AG09319 (cell line): ENCODE results near the gene CFAP91.

ENCODE experiments used
- DNase-seq: peaks from one replicate; pipeline ENCODE4 v3.0.0-alpha.2; 2010; ENCODE audit warnings: low read depth; ENCODE audit errors: extremely low read depth
- CTCF ChIP-seq: IDR thresholded peaks from 2 replicates; pipeline ENCODE4 v1.5.1; 2011; ENCODE audit warnings: low read depth, mild to moderate bottlenecking, inconsistent platforms, low read length, moderate library complexity

Gene CFAP91

GRCh38 chr3:119681279-119681678 lies 21.5 kb upstream of the CFAP91 start:
- peak; percentile 51 for TF ChIP-seq CTCF
- no peak for DNase-seq

- DNase-seq, result no peak
- TF ChIP-seq CTCF, result no peak
Observed at GRCh38 chr3:119683421-119683820, 19.4 kb upstream of the CFAP91 start.

- peak; percentile 36 for TF ChIP-seq CTCF
- no peak for DNase-seq
Observed at GRCh38 chr3:119690043-119690656, 12.7 kb upstream of the CFAP91 start.

GRCh38 chr3:119695480-119695879 lies 7.3 kb upstream of the CFAP91 start:
- TF ChIP-seq CTCF, result no peak
- DNase-seq, result no peak

GRCh38 chr3:119697394-119697793 lies 5.4 kb upstream of the CFAP91 start:
- DNase-seq, result no peak
- no peak for TF ChIP-seq CTCF

GRCh38 chr3:119700269-119700919 lies 2.4 kb upstream of the CFAP91 start:
- no peak for DNase-seq
- TF ChIP-seq CTCF, result no peak

- no peak for TF ChIP-seq CTCF
- DNase-seq, result no peak
Observed at GRCh38 chr3:119700920-119701734, 1.7 kb upstream of the CFAP91 start.
